ENCODE data around the gene ATP11A.

DNA sequence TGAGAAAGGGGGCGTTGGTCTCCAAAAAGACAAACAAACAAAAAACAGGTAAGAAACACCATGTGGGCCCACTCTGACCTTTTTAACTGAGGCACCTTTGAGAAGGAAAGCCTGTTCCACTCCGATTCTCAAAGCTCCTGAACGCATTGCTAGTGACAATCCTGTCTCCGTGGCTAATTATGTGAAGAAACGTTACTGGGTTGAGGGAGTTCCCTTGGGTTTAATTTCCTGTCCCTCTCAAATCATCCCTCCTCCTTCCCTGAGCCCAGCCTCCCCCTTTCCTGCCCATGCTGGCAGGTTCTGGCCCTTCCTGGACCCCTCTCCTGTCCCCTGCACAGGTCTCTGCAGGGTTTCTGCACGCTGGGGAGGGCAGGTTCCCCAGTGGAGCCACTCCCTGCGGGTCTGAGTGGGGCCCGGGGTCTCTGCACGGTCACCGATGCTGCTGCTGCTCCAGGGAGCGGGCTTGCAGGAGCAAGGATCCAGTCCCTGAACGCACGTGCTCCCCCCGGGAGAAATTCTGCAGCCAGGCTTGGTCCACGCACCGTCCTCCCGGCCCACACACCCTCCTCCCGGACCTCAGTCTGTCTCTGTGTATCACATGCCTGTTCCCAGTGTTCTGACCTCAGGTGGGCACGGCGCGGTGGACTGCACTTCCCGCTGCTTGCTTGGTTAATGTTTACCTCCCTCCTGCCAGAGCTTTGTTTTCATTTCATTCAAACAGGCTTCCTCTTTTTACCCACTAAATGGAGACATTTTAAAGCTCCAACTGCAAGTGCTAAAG is 202.8 kb downstream of the ATP11A start:
- TF ChIP-seq, protein P1, sequence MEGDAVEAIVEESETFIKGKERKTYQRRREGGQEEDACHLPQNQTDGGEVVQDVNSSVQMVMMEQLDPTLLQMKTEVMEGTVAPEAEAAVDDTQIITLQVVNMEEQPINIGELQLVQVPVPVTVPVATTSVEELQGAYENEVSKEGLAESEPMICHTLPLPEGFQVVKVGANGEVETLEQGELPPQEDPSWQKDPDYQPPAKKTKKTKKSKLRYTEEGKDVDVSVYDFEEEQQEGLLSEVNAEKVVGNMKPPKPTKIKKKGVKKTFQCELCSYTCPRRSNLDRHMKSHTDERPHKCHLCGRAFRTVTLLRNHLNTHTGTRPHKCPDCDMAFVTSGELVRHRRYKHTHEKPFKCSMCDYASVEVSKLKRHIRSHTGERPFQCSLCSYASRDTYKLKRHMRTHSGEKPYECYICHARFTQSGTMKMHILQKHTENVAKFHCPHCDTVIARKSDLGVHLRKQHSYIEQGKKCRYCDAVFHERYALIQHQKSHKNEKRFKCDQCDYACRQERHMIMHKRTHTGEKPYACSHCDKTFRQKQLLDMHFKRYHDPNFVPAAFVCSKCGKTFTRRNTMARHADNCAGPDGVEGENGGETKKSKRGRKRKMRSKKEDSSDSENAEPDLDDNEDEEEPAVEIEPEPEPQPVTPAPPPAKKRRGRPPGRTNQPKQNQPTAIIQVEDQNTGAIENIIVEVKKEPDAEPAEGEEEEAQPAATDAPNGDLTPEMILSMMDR (IDR thresholded peaks at IDR 0.05; ENCODE audit: low read depth, low read length) = no peak
- no peak for TF ChIP-seq EZH2phosphoT487 (IDR thresholded peaks at IDR 0.05; ENCODE audit: low read depth)
